Measurements from ENCODE around the gene GRK1. TPM values are rescaled to one million over a fixed set of nuclear protein-coding genes. Genes with fewer than 3 reads are reported as not detected.
"Not testable (repeated sequence)": the region's sequence is repeated elsewhere in the genome, so short reads cannot be mapped to it uniquely, and the experiment has no call there.

GRK1 gene
- total and polyA plus RNA-seq, 2 experiments from 2014 or later: not detected

DNA sequence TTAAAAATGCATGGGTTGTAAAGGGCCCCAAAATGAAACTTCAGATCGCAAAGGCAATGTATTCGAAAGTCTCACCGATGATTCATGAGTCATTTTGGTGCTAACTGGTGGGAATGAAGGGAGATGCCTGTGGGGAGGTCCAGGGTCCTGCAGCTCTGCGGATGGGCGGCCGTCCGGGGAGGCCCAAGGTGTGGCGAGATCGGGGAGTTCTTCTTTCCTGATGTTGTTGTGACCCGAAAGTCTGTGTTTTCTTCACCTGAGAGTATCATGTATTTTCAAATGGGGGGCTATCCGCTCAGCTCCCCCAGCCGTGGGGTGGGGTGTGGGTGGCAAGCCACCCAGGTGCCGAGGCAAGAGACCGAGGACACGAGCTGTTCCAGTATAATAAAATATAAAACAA, 46.0 kb upstream of the GRK1 start:
- H3K27me3 ChIP-seq (replicated peaks; ENCODE audit: insufficient read depth): no peaks in the 10 kb centered on the region
- 95 to 96% methylated on average over 15 of the region's 15 CpGs for WGBS, 2 experiments (ENCODE audit: low coverage in 1 of 2, low lambda C conversion rate in 2 of 2, missing lambda C conversion rate in 2 of 2)
- H3K4me3 ChIP-seq: no peak overlapping the region
- no peak for DNase-seq
- H3K4me2 ChIP-seq (ENCODE audit: unreplicated experiment): no peak overlapping the region
- H3K9ac ChIP-seq: no peak overlapping the region
- TF ChIP-seq EZH2 (IDR thresholded peaks at IDR 0.05; ENCODE audit: insufficient read depth, poor library complexity, severe bottlenecking) (no peak), EZH2phosphoT487 (IDR thresholded peaks at IDR 0.05; ENCODE audit: insufficient read depth, low read depth) (no peak)
- no peak overlapping the region for H2AFZ ChIP-seq
- H3K79me2 ChIP-seq (ENCODE audit: insufficient read depth): peaks cover 71% of the 10 kb centered on the region
- H3F3A ChIP-seq (ENCODE audit: insufficient read depth): peaks cover 19% of the 10 kb centered on the region
- in situ Hi-C loops (cut with MboI): no loop called here
- H3K4me1 ChIP-seq (ENCODE audit: insufficient read depth): peaks cover 3% of the 10 kb centered on the region
- peaks cover 17% of the 10 kb centered on the region; the same call in 1 of the 2 replicates for H4K20me1 ChIP-seq (ENCODE audit: insufficient read depth)
- H3K36me3 ChIP-seq (ENCODE audit: low read depth): no peaks in the 10 kb centered on the region
- no peak overlapping the region for H3K27ac ChIP-seq
- H3K9me3 ChIP-seq (ENCODE audit: low read depth): no peaks in the 10 kb centered on the region
- no peaks in the 10 kb centered on the region for H3K9me2 ChIP-seq (ENCODE audit: insufficient read depth)

DNA sequence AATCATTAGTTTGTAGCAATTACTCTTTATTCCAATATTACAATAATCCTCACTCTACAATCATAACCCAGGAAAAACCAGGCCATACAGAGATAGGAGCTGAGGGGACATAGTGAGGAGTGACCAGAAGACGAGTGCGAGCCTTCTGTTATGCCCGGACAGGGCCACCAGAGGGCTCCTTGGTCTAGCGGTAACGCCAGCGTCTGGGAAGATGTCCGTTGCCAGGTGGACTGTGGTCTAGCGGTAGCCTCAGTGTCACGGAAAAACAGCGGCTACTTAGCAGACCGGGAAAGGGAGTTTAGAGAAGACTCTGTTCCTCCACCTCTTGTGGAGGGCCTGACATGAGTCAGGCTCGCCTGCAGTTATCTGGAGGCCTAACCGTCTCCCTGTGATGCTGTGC, 45.5 kb upstream of the GRK1 start:
- H3K79me2 ChIP-seq (ENCODE audit: insufficient read depth): peaks cover 71% of the 10 kb centered on the region
- H3K4me1 ChIP-seq (ENCODE audit: insufficient read depth); H3K4me2 ChIP-seq (ENCODE audit: unreplicated experiment); H3K9ac ChIP-seq; H3K36me3 ChIP-seq (ENCODE audit: low read depth); H2AFZ ChIP-seq; H3K4me3 ChIP-seq; H3K9me2 ChIP-seq (ENCODE audit: insufficient read depth); in situ Hi-C loops (cut with MboI); H3K27me3 ChIP-seq (replicated peaks; ENCODE audit: insufficient read depth); H3K9me3 ChIP-seq (ENCODE audit: low read depth); H3K27ac ChIP-seq: not testable (repeated sequence)
- WGBS, 2 experiments (ENCODE audit: low coverage in 1 of 2, low lambda C conversion rate in 2 of 2, missing lambda C conversion rate in 2 of 2): 79 to 87% methylated on average over 13 of the region's 13 CpGs
- peak; percentile 11 for DNase-seq
- peaks cover 22% of the 10 kb centered on the region for H3F3A ChIP-seq (ENCODE audit: insufficient read depth)
- peaks cover 17% of the 10 kb centered on the region; the same call in 1 of the 2 replicates for H4K20me1 ChIP-seq (ENCODE audit: insufficient read depth)

DNA sequence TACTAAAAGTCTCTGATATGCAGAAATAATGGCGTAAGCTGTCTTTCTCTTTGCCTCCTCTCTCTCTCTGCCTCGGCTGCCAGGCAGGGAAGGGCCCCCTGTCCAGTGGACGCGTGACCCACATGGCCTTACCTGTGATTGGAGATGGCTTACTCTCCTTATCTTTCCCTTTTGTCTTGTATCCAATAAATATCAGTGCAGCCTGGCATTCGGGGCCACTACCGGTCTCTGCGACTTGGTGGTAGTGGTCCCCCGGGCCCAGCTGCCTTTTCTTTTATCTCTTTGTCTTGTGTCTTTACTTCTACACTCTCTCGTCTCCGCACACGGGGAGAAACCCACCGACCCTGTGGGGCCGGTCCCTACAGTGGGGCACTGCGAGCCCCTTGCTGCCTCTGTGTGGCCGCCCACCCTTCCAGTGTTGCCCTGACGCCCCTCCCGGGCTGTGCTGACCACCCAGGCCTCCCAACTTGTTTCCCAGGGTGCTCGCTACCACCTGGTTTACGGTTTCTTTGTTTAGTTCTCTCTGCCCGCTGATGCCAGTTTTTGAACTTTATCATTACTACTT, 45.0 kb upstream of the GRK1 start:
- H3K9ac ChIP-seq; H3K4me2 ChIP-seq (ENCODE audit: unreplicated experiment); H3K4me3 ChIP-seq; H3K9me2 ChIP-seq (ENCODE audit: insufficient read depth); H3K27ac ChIP-seq; H3K9me3 ChIP-seq (ENCODE audit: low read depth); H3K36me3 ChIP-seq (ENCODE audit: low read depth); in situ Hi-C loops (cut with MboI); H2AFZ ChIP-seq; DNase-seq; H3K27me3 ChIP-seq (replicated peaks; ENCODE audit: insufficient read depth); H3K4me1 ChIP-seq (ENCODE audit: insufficient read depth): not testable (repeated sequence)
- H3F3A ChIP-seq (ENCODE audit: insufficient read depth): peaks cover 24% of the 10 kb centered on the region
- H3K79me2 ChIP-seq (ENCODE audit: insufficient read depth): peaks cover 71% of the 10 kb centered on the region
- WGBS, 2 experiments (ENCODE audit: low coverage in 1 of 2, low lambda C conversion rate in 2 of 2, missing lambda C conversion rate in 2 of 2): 84 to 89% methylated on average over 19 to 20 of the region's 20 CpGs
- H4K20me1 ChIP-seq (ENCODE audit: insufficient read depth): peaks cover 17% of the 10 kb centered on the region; the same call in 1 of the 2 replicates

DNA sequence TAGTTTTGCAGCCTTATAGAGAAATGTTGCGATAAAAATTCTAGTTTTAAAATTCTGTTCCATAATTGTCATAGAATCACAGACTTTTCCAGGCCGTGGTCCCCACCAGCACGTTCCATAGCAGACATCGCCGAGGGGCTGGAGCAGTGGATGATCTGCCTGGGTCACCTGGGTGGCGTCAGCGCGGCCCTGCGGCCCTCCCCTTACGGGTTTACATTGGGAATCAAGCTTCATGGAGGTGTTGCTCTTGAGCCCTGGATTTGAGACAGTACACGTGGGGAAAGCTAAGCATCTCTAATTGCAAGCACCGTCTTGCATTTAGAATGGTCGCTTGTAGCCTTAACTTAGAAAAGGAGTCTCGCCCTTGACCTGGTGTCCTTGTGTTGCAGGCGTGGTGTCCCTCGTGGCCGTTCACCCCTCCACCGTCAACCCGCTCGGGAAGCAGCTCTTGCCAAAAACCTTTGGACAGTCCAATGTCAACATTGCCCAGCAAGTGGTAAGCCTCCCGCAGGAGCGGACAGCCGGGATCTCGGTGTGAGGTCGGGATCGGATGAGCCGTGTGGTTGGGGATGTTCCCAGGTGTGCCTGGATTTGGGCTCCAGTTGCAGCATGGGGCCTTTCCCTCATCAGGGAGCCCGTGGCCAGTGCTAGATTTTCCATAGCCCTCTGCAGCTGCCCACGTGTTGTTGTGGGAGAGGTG, 44.1 kb upstream of the GRK1 start:
- Histone ChIP-seq H3K27me3 (replicated peaks; ENCODE audit: insufficient read depth) (no peaks in the 10 kb centered on the region), H2AFZ (no peak overlapping the region), H3K27ac (no peak overlapping the region), H3K4me3 (no peak overlapping the region), H4K20me1 (ENCODE audit: insufficient read depth) (peaks cover 10% of the 10 kb centered on the region; the same call in 1 of the 2 replicates), H3K4me2 (ENCODE audit: unreplicated experiment) (no peak overlapping the region), H3K36me3 (ENCODE audit: low read depth) (no peaks in the 10 kb centered on the region), H3K9me3 (ENCODE audit: low read depth) (no peaks in the 10 kb centered on the region), H3K4me1 (ENCODE audit: insufficient read depth) (peaks cover 9% of the 10 kb centered on the region), H3F3A (ENCODE audit: insufficient read depth) (peaks cover 24% of the 10 kb centered on the region), H3K9ac (no peak overlapping the region), H3K79me2 (ENCODE audit: insufficient read depth) (peaks cover 71% of the 10 kb centered on the region), H3K9me2 (ENCODE audit: insufficient read depth) (no peaks in the 10 kb centered on the region)
- peak; percentile 13 for DNase-seq
- TF ChIP-seq EZH2 (IDR thresholded peaks at IDR 0.05; ENCODE audit: insufficient read depth, poor library complexity, severe bottlenecking) (no peak), EZH2phosphoT487 (IDR thresholded peaks at IDR 0.05; ENCODE audit: insufficient read depth, low read depth) (no peak)
- in situ Hi-C loops (cut with MboI): no loop called here
- WGBS, 2 experiments (ENCODE audit: low coverage in 1 of 2, low lambda C conversion rate in 2 of 2, missing lambda C conversion rate in 2 of 2): 90 to 93% methylated on average over 29 of the region's 29 CpGs
